Measurements from ENCODE around the gene BACE2. TPM values are rescaled to one million over a fixed set of nuclear protein-coding genes. Genes with fewer than 3 reads are reported as not detected.

Gene BACE2
- total and polyA plus RNA-seq, 2 donors (not counting 1 experiment from before 2014, with no cell fraction given) = 18.4 to 40.8 TPM

- intact Hi-C loops (cut with micrococcal nuclease) = loop anchor here (10.0 kb wide), 1 partner anchor 669 kb away; no protein-coding TSS in a partner anchor
- Histone ChIP-seq H3K9me3 (ENCODE audit: control extremely low read depth in 1 of 3, control insufficient read depth in 2 of 3, insufficient read depth in 1 of 3, low read length in 2 of 3) (peaks cover 0 to 3% (median 2%) of the 10 kb centered on the region in 3 donors), H3K4me2 (replicated peaks; ENCODE audit: low read depth, low read length, poor library complexity, severe bottlenecking) (no peak overlapping the region), H3K9ac (ENCODE audit: low read length) (no peak overlapping the region), H3K4me3 (ENCODE audit: control extremely low read depth in 1 of 5, extremely low read depth in 1 of 5, insufficient read depth in 1 of 5, low read depth in 2 of 5, low read length in 4 of 5) (no peak overlapping the region), H3K4me1 (ENCODE audit: control insufficient read depth in 2 of 2, insufficient read depth in 2 of 2, low read length in 2 of 2) (no peaks in the 10 kb centered on the region), H3K79me2 (ENCODE audit: control insufficient read depth, insufficient read depth, low read length) (no peaks in the 10 kb centered on the region), H3K27me3 (replicated peaks in 1 of 4; ENCODE audit: control extremely low read depth in 1 of 4, control insufficient read depth in 3 of 4, insufficient read depth in 4 of 4, low read length in 3 of 4) (peaks cover 0 to 4% (median 2%) of the 10 kb centered on the region in 4 experiments), H4K20me1 (ENCODE audit: control insufficient read depth, insufficient read depth, low read length, poor library complexity, severe bottlenecking) (no peaks in the 10 kb centered on the region), H3K36me3 (replicated peaks in 1 of 2; ENCODE audit: control extremely low read depth in 1 of 2, control insufficient read depth in 1 of 2, extremely low read depth in 1 of 2, insufficient read depth in 2 of 2, low read length in 1 of 2) (no peaks in the 10 kb centered on the region), H3K27ac (ENCODE audit: low read length in 2 of 2) (no peak overlapping the region), H2AFZ (ENCODE audit: insufficient read depth, low read depth, low read length, poor library complexity, severe bottlenecking) (no peak overlapping the region)
- 61% methylated on average over 2 of the region's 5 CpGs for WGBS (ENCODE audit: insufficient coverage)
- POLR2A ChIA-PET = no interaction called here
- TF ChIP-seq, protein P1, sequence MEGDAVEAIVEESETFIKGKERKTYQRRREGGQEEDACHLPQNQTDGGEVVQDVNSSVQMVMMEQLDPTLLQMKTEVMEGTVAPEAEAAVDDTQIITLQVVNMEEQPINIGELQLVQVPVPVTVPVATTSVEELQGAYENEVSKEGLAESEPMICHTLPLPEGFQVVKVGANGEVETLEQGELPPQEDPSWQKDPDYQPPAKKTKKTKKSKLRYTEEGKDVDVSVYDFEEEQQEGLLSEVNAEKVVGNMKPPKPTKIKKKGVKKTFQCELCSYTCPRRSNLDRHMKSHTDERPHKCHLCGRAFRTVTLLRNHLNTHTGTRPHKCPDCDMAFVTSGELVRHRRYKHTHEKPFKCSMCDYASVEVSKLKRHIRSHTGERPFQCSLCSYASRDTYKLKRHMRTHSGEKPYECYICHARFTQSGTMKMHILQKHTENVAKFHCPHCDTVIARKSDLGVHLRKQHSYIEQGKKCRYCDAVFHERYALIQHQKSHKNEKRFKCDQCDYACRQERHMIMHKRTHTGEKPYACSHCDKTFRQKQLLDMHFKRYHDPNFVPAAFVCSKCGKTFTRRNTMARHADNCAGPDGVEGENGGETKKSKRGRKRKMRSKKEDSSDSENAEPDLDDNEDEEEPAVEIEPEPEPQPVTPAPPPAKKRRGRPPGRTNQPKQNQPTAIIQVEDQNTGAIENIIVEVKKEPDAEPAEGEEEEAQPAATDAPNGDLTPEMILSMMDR (IDR thresholded peaks at IDR 0.05) = peak; percentile 20
- TF ChIP-seq EZH2 (IDR thresholded peaks at IDR 0.05; ENCODE audit: borderline replicate concordance, insufficient read depth, low read depth, low read length, poor library complexity, severe bottlenecking) = no peak
- Mint-ChIP-seq H3K4me1 (no peaks in the 10 kb centered on the region), H3K27me3 (peaks cover 32% of the 10 kb centered on the region), H3K9me3 (ENCODE audit: insufficient read depth) (no peaks in the 10 kb centered on the region), H3K27ac (no peak overlapping the region), H3K4me3 (no peak overlapping the region)
- CTCF ChIA-PET = interaction anchor here (0.7 to 4.6 kb wide), 11 partner anchors 9 to 1616 kb away, joined by 3 to 20 read pairs (median 5); no protein-coding TSS in a partner anchor
- ATAC-seq (ENCODE audit: low read depth) (no peak), DNase-seq (peak; percentile 17)
Observed at GRCh38 chr21:41133874-41134522, 34.0 kb upstream of the BACE2 start.

- ATAC-seq (ENCODE audit: low read depth) (no peak), DNase-seq (no peak)
- TF ChIP-seq, protein P1 (IDR thresholded peaks at IDR 0.05) = no peak
- TF ChIP-seq EZH2 (IDR thresholded peaks at IDR 0.05; ENCODE audit: borderline replicate concordance, insufficient read depth, low read depth, low read length, poor library complexity, severe bottlenecking) = no peak
- no peaks in the 10 kb centered on the region for H4K20me1 ChIP-seq (ENCODE audit: control insufficient read depth, insufficient read depth, low read length, poor library complexity, severe bottlenecking)
- no peak overlapping the region for H3K4me3 ChIP-seq (ENCODE audit: control extremely low read depth in 1 of 5, extremely low read depth in 1 of 5, insufficient read depth in 1 of 5, low read depth in 2 of 5, low read length in 4 of 5)
- POLR2A ChIA-PET = no interaction called here
- H3K9ac ChIP-seq (ENCODE audit: low read length) = no peak overlapping the region
- H3K79me2 ChIP-seq (ENCODE audit: control insufficient read depth, insufficient read depth, low read length) = no peaks in the 10 kb centered on the region
- 93% methylated on average over 5 of the region's 7 CpGs for WGBS (ENCODE audit: insufficient coverage)
- peaks cover 0 to 2% (median 0%) of the 10 kb centered on the region in 3 donors for H3K9me3 ChIP-seq (ENCODE audit: control extremely low read depth in 1 of 3, control insufficient read depth in 2 of 3, insufficient read depth in 1 of 3, low read length in 2 of 3)
- H3K27ac ChIP-seq (ENCODE audit: low read length in 2 of 2) = no peak overlapping the region
- H3K27me3 ChIP-seq (replicated peaks in 1 of 4; ENCODE audit: control extremely low read depth in 1 of 4, control insufficient read depth in 3 of 4, insufficient read depth in 4 of 4, low read length in 3 of 4) = peaks cover 0 to 4% (median 0%) of the 10 kb centered on the region in 4 experiments
- H3K4me1 ChIP-seq (ENCODE audit: control insufficient read depth in 2 of 2, insufficient read depth in 2 of 2, low read length in 2 of 2) = no peaks in the 10 kb centered on the region
- Mint-ChIP-seq H3K27me3 (peaks cover 26% of the 10 kb centered on the region), H3K27ac (no peak overlapping the region), H3K4me1 (no peaks in the 10 kb centered on the region), H3K9me3 (ENCODE audit: insufficient read depth) (no peaks in the 10 kb centered on the region), H3K4me3 (no peak overlapping the region)
- H2AFZ ChIP-seq (ENCODE audit: insufficient read depth, low read depth, low read length, poor library complexity, severe bottlenecking) = no peak overlapping the region
- intact Hi-C loops (cut with micrococcal nuclease) = loop anchor here (10.0 kb wide), 1 partner anchor 671 kb away; no protein-coding TSS in a partner anchor
- H3K4me2 ChIP-seq (replicated peaks; ENCODE audit: low read depth, low read length, poor library complexity, severe bottlenecking) = no peak overlapping the region
- no peaks in the 10 kb centered on the region for H3K36me3 ChIP-seq (replicated peaks in 1 of 2; ENCODE audit: control extremely low read depth in 1 of 2, control insufficient read depth in 1 of 2, extremely low read depth in 1 of 2, insufficient read depth in 2 of 2, low read length in 1 of 2)
- CTCF ChIA-PET = interaction anchor here (0.6 to 4.6 kb wide), 3 partner anchors 11 to 1617 kb away, joined by 3 to 20 read pairs (median 5); no protein-coding TSS in a partner anchor
Observed at GRCh38 chr21:41135746-41136145, 32.2 kb upstream of the BACE2 start.
